Stomach (tissue), 9 donors: ENCODE results near the gene PON3. TPM values are rescaled to one million over a fixed set of nuclear protein-coding genes. Genes with fewer than 3 reads are reported as not detected.

Source experiments
- DNase-seq, 2 donors: peaks; one replicate each; pipeline versions ENCODE4 v3.0.0 to v3.0.0-alpha.2; 2013 to 2019
- H3K27ac ChIP-seq, 5 donors: fragments of 200-600 bp in 4 of 5; sonication (generic) in 4 of 5; one replicate each; pipeline ENCODE4 v1.5.1; 2013 to 2019; ENCODE audit warnings: mild to moderate bottlenecking in 1 of 5, moderate library complexity in 1 of 5
- H3K27me3 ChIP-seq, 3 donors: fragments of 200-600 bp; sonication (generic); one replicate each; pipeline ENCODE4 v1.5.1; 2017 to 2019; ENCODE audit warnings: mixed run types in 1 of 3
- H3K36me3 ChIP-seq, 4 donors: fragments of 200-600 bp; sonication (generic); 1 replicate in 3 of 4; 2 replicates in 1 of 4; pipeline ENCODE4 v1.5.1; 2016 to 2019
- H3K4me1 ChIP-seq, 4 donors: fragments of 200-600 bp; sonication (generic); one replicate each; pipeline ENCODE4 v1.5.1; 2016 to 2019
- H3K4me3 ChIP-seq, 4 donors: fragments of 200-600 bp; sonication (generic) in 3 of 4; one replicate each; pipeline ENCODE4 v1.5.1; 2016 to 2019; ENCODE audit warnings: mild to moderate bottlenecking in 1 of 4
- H3K9me3 ChIP-seq, 4 donors: fragments of 200-600 bp; sonication (generic); one replicate each; pipeline ENCODE4 v1.5.1; 2016 to 2019
- CTCF ChIP-seq, 7 experiments: fragments of 450-650 bp in 4 of 7; fragments of 200-600 bp in 3 of 7; sonication (generic) in 3 of 7; IDR thresholded peaks; one replicate each; pipeline ENCODE4 v1.5.1; 2016 to 2019; ENCODE audit warnings: antibody characterized with exemption in 7 of 7, control low read depth in 2 of 7, mild to moderate bottlenecking in 1 of 7
- EP300 ChIP-seq: sonication (generic); formaldehyde crosslinking; IDR thresholded peaks from one replicate; pipeline ENCODE4 v1.6.1; 2017; ENCODE audit warnings: antibody characterized with exemption
- POLR2A ChIP-seq, 4 donors: fragments of 450-650 bp; IDR thresholded peaks; one replicate each; pipeline ENCODE4 v1.6.1; 2016; ENCODE audit warnings: antibody characterized with exemption in 4 of 4, control low read depth in 2 of 4, mild to moderate bottlenecking in 1 of 4, moderate library complexity in 1 of 4
- POLR2AphosphoS5 ChIP-seq, 3 donors: sonication (generic); formaldehyde crosslinking; IDR thresholded peaks; one replicate each; pipeline ENCODE4 v1.6.1; 2016; ENCODE audit warnings: antibody characterized with exemption in 3 of 3
- WGBS, 5 donors: extraction: QIAGEN DNeasy Blood & Tissue Kit in 3 of 5; methylation state at CpG; one replicate each; pipeline versions ENCODE4 v1.1.5 to v1.1.7; 2013 to 2018; 5-methylcytosine and 5-hydroxymethylcytosine counted together
- intact Hi-C: fragments of 100-400 bp; cut with DNase I; formaldehyde crosslinking; loops from one replicate; pipeline ENCODE4 v1.15.1; 2023; ENCODE audit warnings: low total_unique reads
- polyA plus RNA-seq, 3 donors: library from polyadenylated mRNA; stranded (reverse); fragments of 200-250 nt; gene quantifications; one replicate each; pipeline ENCODE4 v1.2.3, GENCODE V29; 2013
- total RNA-seq, 5 donors: library from RNA; depleted of rRNA; stranded (reverse); fragments of >200 nt; gene quantifications; one replicate each; pipeline versions ENCODE4 v1.1.0 to v1.2.3, GENCODE V29; 2014 to 2016
- donor health status: healthy with polysubstance abuse.
- donor health status: Bipolar disorder and iron deficiency.
- donor health status: healthy.

PON3 gene
- total and polyA plus RNA-seq, 8 donors, result 1.2 to 9.4 (median 3.9) TPM; not detected in 2

- no peaks in the 10 kb centered on the region for H3K27me3 ChIP-seq
- H3K36me3 ChIP-seq, result no peaks in the 10 kb centered on the region
- no peak overlapping the region for H3K4me3 ChIP-seq
- intact Hi-C loops, result no loop called here
- no peak overlapping the region for H3K27ac ChIP-seq
- DNase-seq, result no peak
- H3K9me3 ChIP-seq, result no peaks in the 10 kb centered on the region
- no peaks in the 10 kb centered on the region for H3K4me1 ChIP-seq
- no peak for TF ChIP-seq EP300
- TF ChIP-seq POLR2AphosphoS5 (IDR thresholded peaks at IDR 0.05), result no peak
- no peak for TF ChIP-seq CTCF (IDR thresholded peaks at IDR 0.05)
- no peak for TF ChIP-seq POLR2A (IDR thresholded peaks at IDR 0.05)
- WGBS, 5 donors, result 84 to 90% (median 89%) methylated on average over 3 of the region's 3 CpGs
Measured at GRCh38 chr7:95338832-95339231, 57.3 kb downstream of the PON3 start.

GRCh38 chr7:95335093-95335492 lies 61.1 kb downstream of the PON3 start:
- DNase-seq, result no peak

GRCh38 chr7:95334447-95334846 lies 61.7 kb downstream of the PON3 start:
- Histone ChIP-seq H3K4me1 (peaks cover 0 to 13% (median 2%) of the 10 kb centered on the region in 4 donors), H3K27me3 (no peaks in the 10 kb centered on the region), H3K9me3 (no peaks in the 10 kb centered on the region), H3K4me3 (no peak overlapping the region), H3K27ac (no peak overlapping the region), H3K36me3 (no peaks in the 10 kb centered on the region)
- DNase-seq, result no peak
- intact Hi-C loops, result no loop called here
- TF ChIP-seq POLR2AphosphoS5 (IDR thresholded peaks at IDR 0.05) (no peak), CTCF (IDR thresholded peaks at IDR 0.05) (no peak), POLR2A (IDR thresholded peaks at IDR 0.05) (no peak), EP300 (no peak)

More at GRCh38 chr7:95335093-95335492, 61.1 kb downstream of the PON3 start:
- Histone ChIP-seq H3K27me3 (no peaks in the 10 kb centered on the region), H3K9me3 (no peaks in the 10 kb centered on the region), H3K36me3 (no peaks in the 10 kb centered on the region), H3K27ac (no peak overlapping the region), H3K4me3 (no peak overlapping the region), H3K4me1 (peaks cover 0 to 12% (median 2%) of the 10 kb centered on the region in 4 donors)
- intact Hi-C loops, result no loop called here
- TF ChIP-seq CTCF (IDR thresholded peaks at IDR 0.05) (no peak), POLR2AphosphoS5 (IDR thresholded peaks at IDR 0.05) (no peak), EP300 (no peak), POLR2A (IDR thresholded peaks at IDR 0.05) (no peak)

GRCh38 chr7:95330961-95331337 lies 65.2 kb downstream of the PON3 start:
- 81 to 96% (median 93%) methylated on average over 1 of the region's 1 CpG for WGBS, 5 donors
- TF ChIP-seq POLR2AphosphoS5 (IDR thresholded peaks at IDR 0.05) (no peak), EP300 (no peak), CTCF (IDR thresholded peaks at IDR 0.05) (no peak), POLR2A (IDR thresholded peaks at IDR 0.05) (no peak)
- intact Hi-C loops, result no loop called here
- Histone ChIP-seq H3K4me1 (peaks cover 0 to 13% (median 2%) of the 10 kb centered on the region in 4 donors), H3K36me3 (no peaks in the 10 kb centered on the region), H3K27me3 (no peaks in the 10 kb centered on the region), H3K4me3 (peak overlapping the region; percentile 16 to 41 (median 34)), H3K27ac (no peak overlapping the region), H3K9me3 (no peaks in the 10 kb centered on the region)
- DNase-seq, result no peak
